HG03469 (cell line): ENCODE measurements around the gene RASEF.
"Not testable (repeated sequence)": the region's sequence is repeated elsewhere in the genome, so short reads cannot be mapped to it uniquely, and the experiment has no call there.

Source experiments
- ATAC-seq: cut with Tn5 transposase; IDR thresholded peaks from one replicate; pipeline ENCODE4 v1.9.1; 2021; ENCODE audit warnings: mild to moderate bottlenecking, moderate library complexity, moderate number of reproducible peaks; ENCODE audit not compliant: unreplicated experiment

RASEF gene

GRCh38 chr9:83062651-83063527, at the start of gene RASEF:
TSS of gene RASEF (minus strand) at chr9:83063142. CDS start at chr9:83062867, 275 bp downstream.
- ATAC-seq, result no peak

- no peak for ATAC-seq
Observed at GRCh38 chr9:83111169-83111568, 48.2 kb upstream of the RASEF start.

GRCh38 chr9:83109296-83109695, 46.4 kb upstream of the RASEF start:
- no peak for ATAC-seq

GRCh38 chr9:83108208-83108607, 45.3 kb upstream of the RASEF start:
- ATAC-seq, result no peak

GRCh38 chr9:83106772-83107171, 43.8 kb upstream of the RASEF start:
- no peak for ATAC-seq

GRCh38 chr9:83106263-83106662, 43.3 kb upstream of the RASEF start:
- no peak for ATAC-seq

GRCh38 chr9:83097633-83098032, 34.7 kb upstream of the RASEF start:
- no peak for ATAC-seq

GRCh38 chr9:83093311-83093710, 30.4 kb upstream of the RASEF start:
- not testable (repeated sequence) for ATAC-seq

- no peak for ATAC-seq
Observed at GRCh38 chr9:83081846-83082245, 18.9 kb upstream of the RASEF start.

- no peak for ATAC-seq
Observed at GRCh38 chr9:83081010-83081409, 18.1 kb upstream of the RASEF start.

- not testable (repeated sequence) for ATAC-seq
Observed at GRCh38 chr9:83075932-83076331, 13.0 kb upstream of the RASEF start.

- not testable (repeated sequence) for ATAC-seq
Observed at GRCh38 chr9:83072498-83072897, 9.6 kb upstream of the RASEF start.

GRCh38 chr9:83071626-83072025, 8.7 kb upstream of the RASEF start:
- no peak for ATAC-seq

GRCh38 chr9:83070261-83070660, 7.3 kb upstream of the RASEF start:
- ATAC-seq, result no peak

GRCh38 chr9:83069651-83070050, 6.7 kb upstream of the RASEF start:
- no peak for ATAC-seq

GRCh38 chr9:83068414-83068813, 5.5 kb upstream of the RASEF start:
- no peak for ATAC-seq

- ATAC-seq, result no peak
Observed at GRCh38 chr9:83067579-83067978, 4.6 kb upstream of the RASEF start.

GRCh38 chr9:83066771-83067170, 3.8 kb upstream of the RASEF start:
- no peak for ATAC-seq

- no peak for ATAC-seq
Observed at GRCh38 chr9:83065233-83065632, 2.3 kb upstream of the RASEF start.

- ATAC-seq, result no peak
Observed at GRCh38 chr9:83061990-83062650, 822 bp downstream of the RASEF start.

- ATAC-seq, result no peak
Observed at GRCh38 chr9:83061036-83061435, 1.9 kb downstream of the RASEF start.

GRCh38 chr9:83060556-83060955, 2.4 kb downstream of the RASEF start:
- ATAC-seq, result no peak
